GM12878 (cell line): ENCODE results near the gene ANGEL1. TPM values are rescaled to one million over a fixed set of nuclear protein-coding genes. Genes with fewer than 3 reads are reported as not detected.

Experiments used
- CREB1 ChIP-seq: IDR thresholded peaks from 2 replicates; pipeline ENCODE4 v1.6.1; 2012; ENCODE audit warnings: low read depth, mild to moderate bottlenecking, inconsistent platforms
- GATAD2B ChIP-seq: fragments of 450-650 bp; conservative IDR thresholded peaks from 2 replicates; pipeline ENCODE4 v1.6.1; 2017; ENCODE audit warnings: low read depth, mild to moderate bottlenecking, moderate library complexity
- NFXL1 ChIP-seq: fragments of 450-650 bp; IDR thresholded peaks from 2 replicates; pipeline ENCODE4 v1.6.1; 2017; ENCODE audit warnings: antibody characterized with exemption, mild to moderate bottlenecking, borderline replicate concordance
- RCOR1 ChIP-seq: conservative IDR thresholded peaks from 2 replicates; pipeline ENCODE4 v1.6.1; 2012; ENCODE audit warnings: low read depth, low read length, improper control_type of control experiment
- polyA plus RNA-seq, 11 experiments: library from polyadenylated mRNA; depleted of rRNA in 4 of 11; unstranded in 6 of 11; stranded (reverse) in 5 of 11; fragments of >200 nt; fragmentation: Nextera tagmentation in 4 of 11; fragmentation: Illumina TruSeq in 1 of 11; extraction: Ambion mirVana in 4 of 11; extraction: Trizol in 1 of 11; gene quantifications; 1 replicate in 1 of 11; 2 replicates in 10 of 11; pipeline versions ENCODE4 v1.2.1 to v1.2.3, GENCODE V29; 2011 to 2016; ENCODE audit warnings: inconsistent platforms in 2 of 11, missing spikeins in 2 of 11, low read depth in 1 of 11
- total RNA-seq, 4 experiments: library from RNA; depleted of rRNA in 3 of 4; stranded (reverse); fragments of >200 nt in 3 of 4; fragmentation: Illumina TruSeq in 1 of 4; extraction: Trizol in 1 of 4; gene quantifications; 2 replicates each; pipeline versions ENCODE4 v1.2.1 to v1.2.3, GENCODE V29; 2013 to 2021
- TF ChIP-seq, protein P1 (sequence below): fragments of 450-650 bp; IDR thresholded peaks from 2 replicates; pipeline ENCODE4 v1.6.1; 2017; ENCODE audit warnings: mild to moderate bottlenecking, moderate library complexity

The ANGEL1 gene
- total and polyA plus RNA-seq, 10 of the 15 experiments (the other 5 are each of a cell fraction or from before 2014, with no cell fraction given): 1.7 to 29.7 (median 12.3) TPM

- TF ChIP-seq, protein P1, sequence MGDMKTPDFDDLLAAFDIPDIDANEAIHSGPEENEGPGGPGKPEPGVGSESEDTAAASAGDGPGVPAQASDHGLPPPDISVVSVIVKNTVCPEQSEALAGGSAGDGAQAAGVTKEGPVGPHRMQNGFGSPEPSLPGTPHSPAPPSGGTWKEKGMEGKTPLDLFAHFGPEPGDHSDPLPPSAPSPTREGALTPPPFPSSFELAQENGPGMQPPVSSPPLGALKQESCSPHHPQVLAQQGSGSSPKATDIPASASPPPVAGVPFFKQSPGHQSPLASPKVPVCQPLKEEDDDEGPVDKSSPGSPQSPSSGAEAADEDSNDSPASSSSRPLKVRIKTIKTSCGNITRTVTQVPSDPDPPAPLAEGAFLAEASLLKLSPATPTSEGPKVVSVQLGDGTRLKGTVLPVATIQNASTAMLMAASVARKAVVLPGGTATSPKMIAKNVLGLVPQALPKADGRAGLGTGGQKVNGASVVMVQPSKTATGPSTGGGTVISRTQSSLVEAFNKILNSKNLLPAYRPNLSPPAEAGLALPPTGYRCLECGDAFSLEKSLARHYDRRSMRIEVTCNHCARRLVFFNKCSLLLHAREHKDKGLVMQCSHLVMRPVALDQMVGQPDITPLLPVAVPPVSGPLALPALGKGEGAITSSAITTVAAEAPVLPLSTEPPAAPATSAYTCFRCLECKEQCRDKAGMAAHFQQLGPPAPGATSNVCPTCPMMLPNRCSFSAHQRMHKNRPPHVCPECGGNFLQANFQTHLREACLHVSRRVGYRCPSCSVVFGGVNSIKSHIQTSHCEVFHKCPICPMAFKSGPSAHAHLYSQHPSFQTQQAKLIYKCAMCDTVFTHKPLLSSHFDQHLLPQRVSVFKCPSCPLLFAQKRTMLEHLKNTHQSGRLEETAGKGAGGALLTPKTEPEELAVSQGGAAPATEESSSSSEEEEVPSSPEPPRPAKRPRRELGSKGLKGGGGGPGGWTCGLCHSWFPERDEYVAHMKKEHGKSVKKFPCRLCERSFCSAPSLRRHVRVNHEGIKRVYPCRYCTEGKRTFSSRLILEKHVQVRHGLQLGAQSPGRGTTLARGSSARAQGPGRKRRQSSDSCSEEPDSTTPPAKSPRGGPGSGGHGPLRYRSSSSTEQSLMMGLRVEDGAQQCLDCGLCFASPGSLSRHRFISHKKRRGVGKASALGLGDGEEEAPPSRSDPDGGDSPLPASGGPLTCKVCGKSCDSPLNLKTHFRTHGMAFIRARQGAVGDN: no peak
- no peak for TF ChIP-seq NFXL1
- TF ChIP-seq CREB1: no peak
- no peak for TF ChIP-seq GATAD2B
- TF ChIP-seq RCOR1: no peak
- TF ChIP-seq, all 136 proteins: peak for 0
Observed at GRCh38 chr14:76768671-76769500, 43.8 kb downstream of the ANGEL1 start (continued).
